HUES48 (cell line): ENCODE measurements around the gene PCED1A.
A peak's percentile ranks its signal among the peaks of the same experiment; 100 is the strongest.

Experiments used
- H3K27ac ChIP-seq: one replicate; pipeline ENCODE4 v1.7.0; 2013; ENCODE audit warnings: low read depth, low read length, inconsistent platforms
- H3K27me3 ChIP-seq: 2 replicates; pipeline ENCODE4 v1.6.1; 2013; ENCODE audit warnings: mild to moderate bottlenecking, low read length; ENCODE audit not compliant: control insufficient read depth, insufficient read depth
- H3K36me3 ChIP-seq: 2 replicates; pipeline ENCODE4 v1.6.1; 2013; ENCODE audit warnings: low read length; ENCODE audit not compliant: control insufficient read depth, insufficient read depth
- H3K4me1 ChIP-seq: 2 replicates; pipeline ENCODE4 v1.6.1; 2013; ENCODE audit warnings: mild to moderate bottlenecking, low read length; ENCODE audit not compliant: control insufficient read depth, insufficient read depth
- H3K4me3 ChIP-seq: 2 replicates; pipeline ENCODE4 v1.5.1; 2013; ENCODE audit warnings: mild to moderate bottlenecking, low read depth, low read length
- H3K9ac ChIP-seq: 2 replicates; pipeline ENCODE4 v1.6.1; 2013; ENCODE audit warnings: mild to moderate bottlenecking, low read depth, low read length, moderate library complexity
- H3K9me3 ChIP-seq: 2 replicates; pipeline ENCODE4 v1.6.1; 2013; ENCODE audit warnings: low read length; ENCODE audit not compliant: control insufficient read depth, insufficient read depth

Gene PCED1A

DNA sequence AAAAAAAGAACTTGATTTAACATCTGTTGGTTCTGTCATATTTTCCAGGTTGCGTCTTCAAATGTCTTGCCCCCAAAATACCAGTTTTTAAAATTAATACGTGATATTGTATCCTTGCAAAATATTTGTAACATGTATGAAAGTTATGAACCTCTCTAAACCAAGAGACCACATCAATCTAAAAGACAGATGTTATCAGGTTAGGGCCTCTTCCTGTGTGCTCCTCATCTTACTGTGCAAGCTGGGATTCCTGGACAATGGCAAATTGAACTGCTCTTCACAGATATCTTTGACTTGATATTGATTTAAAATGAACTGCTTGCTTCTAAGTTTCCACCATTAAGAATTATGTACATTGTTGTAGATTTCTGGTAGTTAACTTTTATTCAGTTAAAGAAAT is 14.7 kb downstream of the PCED1A start:
- Histone ChIP-seq H3K9ac (no peak overlapping the region), H3K4me1 (no peaks in the 10 kb centered on the region), H3K27me3 (peaks cover 41% of the 10 kb centered on the region), H3K9me3 (no peaks in the 10 kb centered on the region), H3K27ac (no peak overlapping the region), H3K36me3 (no peaks in the 10 kb centered on the region), H3K4me3 (no peak overlapping the region)

GRCh38 chr20:2822073-2822472 is 18.4 kb downstream of the PCED1A start:
- Histone ChIP-seq H3K27ac (no peak overlapping the region), H3K9me3 (no peaks in the 10 kb centered on the region), H3K4me1 (peaks cover 10% of the 10 kb centered on the region), H3K27me3 (peaks cover 52% of the 10 kb centered on the region), H3K4me3 (peak overlapping the region; percentile 35; the same call in 1 of the 2 replicates), H3K36me3 (no peaks in the 10 kb centered on the region), H3K9ac (no peak overlapping the region)

DNA sequence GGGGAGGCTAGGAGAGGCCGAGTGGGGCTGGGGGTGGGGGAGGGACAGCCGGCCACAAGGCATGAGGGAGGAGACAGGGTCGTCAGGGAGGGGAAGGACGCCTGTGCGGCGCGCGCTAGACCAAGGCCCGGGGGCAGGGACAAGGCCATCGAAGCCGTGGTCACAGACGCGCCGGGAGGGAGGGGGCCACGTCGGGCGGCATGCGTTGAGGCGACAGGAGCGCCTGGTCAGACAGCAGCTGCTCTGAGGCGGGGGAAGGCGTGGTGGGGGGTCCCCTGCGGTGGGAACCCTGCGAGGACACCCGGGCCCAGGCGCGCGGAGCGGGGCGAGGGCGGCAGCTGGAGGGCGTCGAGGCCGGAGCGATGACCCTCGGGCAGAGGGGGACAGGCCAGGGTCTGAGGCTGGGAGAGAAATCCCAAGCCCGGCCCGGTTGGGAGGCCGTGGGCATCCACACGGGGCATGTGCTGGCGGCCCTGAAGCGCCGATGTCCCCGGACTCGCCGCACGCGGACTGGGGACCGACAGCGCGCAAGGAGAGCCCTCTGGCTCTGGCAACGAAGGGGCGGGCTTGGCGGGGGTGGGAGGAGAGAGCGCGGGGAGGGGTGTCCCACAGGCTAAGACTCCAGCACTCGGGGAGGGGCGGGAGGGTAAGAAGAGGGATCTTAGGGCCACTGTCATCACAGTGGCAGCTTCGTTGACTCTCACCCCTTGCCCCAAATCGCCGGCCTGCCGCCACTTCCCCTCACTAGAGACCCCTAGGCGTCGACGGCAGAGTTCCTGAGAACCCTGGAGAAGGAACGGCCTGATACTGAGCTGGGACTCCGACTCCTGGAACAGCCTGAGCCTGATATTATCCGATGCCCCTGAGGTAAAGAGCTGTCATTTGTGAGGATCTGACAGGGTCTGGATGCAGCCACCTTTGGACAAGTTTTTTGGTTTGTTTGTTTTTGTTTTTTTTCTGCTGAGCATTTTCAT is 19.3 kb downstream of the PCED1A start:
- H3K4me3 ChIP-seq: peak overlapping the region; percentile 39; the same call in 1 of the 2 replicates
- H3K27ac ChIP-seq: no peak overlapping the region
- H3K9me3 ChIP-seq: no peaks in the 10 kb centered on the region
- peaks cover 52% of the 10 kb centered on the region for H3K27me3 ChIP-seq
- no peaks in the 10 kb centered on the region for H3K36me3 ChIP-seq
- H3K4me1 ChIP-seq: peaks cover 10% of the 10 kb centered on the region
- no peak overlapping the region for H3K9ac ChIP-seq

DNA sequence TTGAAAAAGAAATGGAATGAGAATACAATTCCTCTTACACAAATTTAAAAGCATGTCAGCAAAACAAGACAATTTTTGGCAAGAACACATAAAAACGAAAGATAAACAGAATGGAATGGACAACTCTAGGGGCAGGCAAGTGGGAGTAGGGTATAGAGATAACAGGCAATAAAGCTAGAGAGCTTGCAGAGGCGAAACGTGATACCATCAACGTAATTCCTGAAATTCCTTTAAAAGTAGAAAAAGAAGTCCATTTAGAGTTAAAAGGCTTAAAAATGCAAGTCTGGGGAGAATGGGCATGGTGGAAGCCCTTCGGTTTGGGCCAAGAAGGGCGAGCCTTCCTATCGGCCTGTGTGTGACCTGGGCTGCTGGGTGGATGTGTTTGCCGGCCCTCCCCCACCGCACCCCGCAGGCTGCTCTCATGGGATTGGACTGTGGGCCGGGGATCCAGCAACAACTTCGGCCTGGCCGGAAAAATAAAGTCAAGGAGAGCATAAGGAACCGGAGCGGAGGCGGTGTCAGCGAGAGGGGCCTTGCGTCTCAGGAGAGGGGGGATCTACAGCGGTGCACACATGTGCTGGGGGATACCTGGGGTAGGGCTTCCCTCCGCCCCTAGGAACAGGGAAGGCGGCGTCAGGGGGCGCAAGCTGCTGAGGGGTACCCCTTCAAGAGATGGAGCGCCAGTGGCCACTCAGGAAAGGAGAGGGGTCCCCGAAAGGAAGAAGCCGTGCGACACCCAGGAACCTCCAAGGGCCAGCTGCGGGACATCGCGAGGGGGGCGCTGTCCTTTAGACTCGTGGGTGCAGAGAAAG is 20.2 kb downstream of the PCED1A start:
- peaks cover 49% of the 10 kb centered on the region for H3K27me3 ChIP-seq
- no peak overlapping the region for H3K9ac ChIP-seq
- peaks cover 10% of the 10 kb centered on the region for H3K4me1 ChIP-seq
- H3K9me3 ChIP-seq: no peaks in the 10 kb centered on the region
- no peaks in the 10 kb centered on the region for H3K36me3 ChIP-seq
- H3K4me3 ChIP-seq: peak overlapping the region; percentile 10
- H3K27ac ChIP-seq: no peak overlapping the region

DNA sequence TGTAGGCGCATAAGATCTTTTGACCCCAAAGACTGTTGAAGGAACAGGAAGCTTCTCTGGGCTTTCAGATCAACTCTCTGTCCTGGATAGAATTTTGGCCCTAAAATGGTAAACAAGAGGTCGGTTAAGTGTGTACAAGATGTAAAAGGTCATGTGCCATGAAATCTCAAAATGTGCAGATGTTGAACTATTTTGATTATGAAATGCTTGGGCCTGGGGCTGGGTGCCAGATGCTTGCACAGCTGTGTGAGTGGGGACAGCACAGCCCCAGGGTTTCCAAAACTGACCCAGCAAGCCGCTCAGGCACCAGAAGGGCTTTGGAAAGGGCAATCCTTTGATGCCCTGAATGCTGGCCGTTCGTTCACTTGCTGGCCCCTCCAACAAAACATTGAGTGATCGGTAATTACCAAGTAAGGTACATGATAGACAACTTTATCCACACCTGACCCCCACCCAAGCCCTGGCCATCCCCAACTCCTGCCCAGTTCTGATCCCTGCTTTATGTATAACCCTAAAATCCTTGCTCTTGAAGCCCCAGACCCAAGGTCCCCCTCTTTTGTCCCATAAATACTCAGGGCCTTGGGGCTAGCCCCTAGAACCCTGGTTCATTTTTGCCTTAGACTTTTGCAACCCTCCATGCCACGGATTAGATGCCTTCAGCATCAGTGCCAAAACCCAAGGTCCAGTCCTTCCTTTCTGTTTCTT is 22.4 kb downstream of the PCED1A start:
- peaks cover 49% of the 10 kb centered on the region for H3K27me3 ChIP-seq
- H3K27ac ChIP-seq: no peak overlapping the region
- no peak overlapping the region for H3K4me3 ChIP-seq
- H3K9ac ChIP-seq: no peak overlapping the region
- no peaks in the 10 kb centered on the region for H3K9me3 ChIP-seq
- peaks cover 10% of the 10 kb centered on the region for H3K4me1 ChIP-seq
- no peaks in the 10 kb centered on the region for H3K36me3 ChIP-seq

DNA sequence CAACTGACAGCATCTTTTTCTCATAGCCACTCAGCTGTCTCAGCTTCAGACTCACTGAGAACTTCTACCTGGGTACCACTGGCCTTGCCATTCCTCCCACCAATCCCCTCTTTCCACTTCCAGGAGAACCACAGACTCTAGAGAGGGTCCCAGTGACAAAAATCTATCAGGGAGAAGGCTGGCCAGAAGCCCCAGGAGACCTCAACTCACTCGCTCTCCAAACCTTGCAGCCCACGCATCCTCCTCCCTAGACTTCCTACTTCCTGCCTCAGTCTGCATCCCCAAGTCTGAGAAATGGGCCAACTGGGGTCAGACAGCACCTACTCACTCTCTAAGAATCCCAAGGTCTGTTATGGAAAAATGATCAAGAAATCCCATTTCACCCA is 23.1 kb downstream of the PCED1A start:
- H3K4me3 ChIP-seq: no peak overlapping the region
- no peak overlapping the region for H3K27ac ChIP-seq
- no peak overlapping the region for H3K9ac ChIP-seq
- peaks cover 48% of the 10 kb centered on the region for H3K27me3 ChIP-seq
- H3K36me3 ChIP-seq: no peaks in the 10 kb centered on the region
- no peaks in the 10 kb centered on the region for H3K9me3 ChIP-seq
- peaks cover 10% of the 10 kb centered on the region for H3K4me1 ChIP-seq

DNA sequence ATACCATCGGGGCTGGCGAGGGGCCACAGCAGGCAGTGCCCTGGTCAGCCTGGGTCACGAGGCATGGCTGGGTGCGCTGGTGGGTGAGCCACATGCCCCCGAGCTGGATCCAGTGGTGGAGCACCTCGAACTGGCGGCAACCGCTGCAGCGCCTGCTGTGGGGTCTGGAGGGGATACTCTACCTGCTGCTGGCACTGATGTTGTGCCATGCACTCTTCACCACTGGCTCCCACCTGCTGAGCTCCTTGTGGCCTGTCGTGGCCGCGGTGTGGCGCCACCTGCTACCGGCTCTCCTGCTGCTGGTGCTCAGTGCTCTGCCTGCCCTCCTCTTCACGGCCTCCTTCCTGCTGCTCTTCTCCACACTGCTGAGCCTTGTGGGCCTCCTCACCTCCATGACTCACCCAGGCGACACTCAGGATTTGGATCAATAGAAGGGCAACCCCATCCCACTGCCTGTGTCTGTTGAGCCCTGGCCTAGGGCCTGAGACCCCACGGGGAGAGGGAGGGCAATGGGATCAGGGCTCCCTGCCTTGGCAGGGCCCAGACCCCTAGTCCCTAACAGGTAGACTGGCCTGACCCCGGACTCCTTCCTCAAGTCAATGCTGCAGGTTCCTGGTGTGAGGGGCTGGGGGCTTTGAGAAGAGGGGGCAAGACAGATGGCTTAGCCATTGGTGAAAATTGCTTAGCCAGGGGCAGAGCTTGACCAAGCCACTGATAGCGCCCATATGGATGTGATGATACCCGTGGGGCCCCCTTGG is 23.7 kb downstream of the PCED1A start:
- Histone ChIP-seq H3K36me3 (no peaks in the 10 kb centered on the region), H3K9me3 (no peaks in the 10 kb centered on the region; the same call in 1 of the 2 replicates), H3K9ac (no peak overlapping the region), H3K4me1 (peaks cover 10% of the 10 kb centered on the region), H3K27ac (no peak overlapping the region), H3K4me3 (no peak overlapping the region), H3K27me3 (peaks cover 43% of the 10 kb centered on the region)

DNA sequence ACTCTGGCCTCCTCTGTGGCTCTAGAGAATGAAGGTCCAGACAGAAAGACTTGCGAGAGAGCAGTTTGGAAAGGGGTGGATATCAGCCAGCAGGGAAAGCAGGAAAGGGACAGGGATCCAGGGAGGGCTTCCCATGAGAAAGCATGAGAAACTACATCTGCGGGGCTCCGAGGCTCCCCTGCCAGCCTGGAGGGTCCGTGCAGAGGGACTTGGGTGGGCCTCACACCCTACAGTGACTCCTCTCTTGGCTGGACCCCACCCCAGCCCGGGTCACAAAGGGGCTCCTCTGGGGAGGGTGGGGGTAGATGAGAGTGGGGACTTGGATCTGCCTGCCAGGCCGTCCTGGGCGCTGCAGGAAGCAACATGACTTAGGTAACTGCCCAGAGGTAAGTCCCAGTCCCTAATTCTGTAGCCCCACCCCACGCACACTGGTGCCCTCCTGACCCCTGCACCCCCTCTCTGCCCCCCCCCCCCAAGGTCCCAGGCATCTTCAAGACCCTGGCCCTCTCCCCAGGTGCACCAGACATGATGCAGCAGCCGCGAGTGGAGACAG is 24.3 kb downstream of the PCED1A start, which contains the start of gene TMEM239:
TSS of gene TMEM239 (plus strand) at position 335 of the 553 bp plus-strand sequence. CDS start at position 526, 191 bp downstream.
- H3K27me3 ChIP-seq: peaks cover 36% of the 10 kb centered on the region
- H3K36me3 ChIP-seq: no peaks in the 10 kb centered on the region
- H3K4me1 ChIP-seq: peaks cover 10% of the 10 kb centered on the region
- no peak within 1 kb of the TSS for H3K4me3 ChIP-seq
- H3K27ac ChIP-seq: no peak within 1 kb of the TSS
- no peak within 1 kb of the TSS for H3K9ac ChIP-seq
- H3K9me3 ChIP-seq: no peaks in the 10 kb centered on the region; the same call in 1 of the 2 replicates

- H3K27ac ChIP-seq: no peak overlapping the region
Observed at GRCh38 chr20:2815242-2815900, 25.1 kb downstream of the PCED1A start.

More at GRCh38 chr20:2815242-2815900, 25.1 kb downstream of the PCED1A start:
- H3K4me1 ChIP-seq: peaks cover 7% of the 10 kb centered on the region
- no peaks in the 10 kb centered on the region for H3K36me3 ChIP-seq
- H3K4me3 ChIP-seq: no peak overlapping the region
- no peak overlapping the region for H3K9ac ChIP-seq
- H3K27me3 ChIP-seq: peaks cover 29% of the 10 kb centered on the region
- no peaks in the 10 kb centered on the region; the same call in 1 of the 2 replicates for H3K9me3 ChIP-seq
